NT2/D1 (cell line): ENCODE measurements around the gene ZNF324.

Source experiments
- DNase-seq: peaks from one replicate; pipeline ENCODE4 v3.0.0-alpha.2; 2011; ENCODE audit warnings: low read depth, low spot score
- H3K27me3 ChIP-seq: 2 replicates; pipeline ENCODE4 v1.6.0; 2011; ENCODE audit warnings: mild to moderate bottlenecking; ENCODE audit not compliant: insufficient read length, insufficient read depth
- H3K36me3 ChIP-seq: 2 replicates; pipeline ENCODE4 v1.6.1; 2011; ENCODE audit warnings: mild to moderate bottlenecking, low read length, mixed read lengths; ENCODE audit not compliant: insufficient read depth, insufficient read length
- H3K4me1 ChIP-seq: 2 replicates; pipeline ENCODE4 v1.5.1; 2011; ENCODE audit not compliant: insufficient read depth, insufficient read length
- H3K4me3 ChIP-seq: 2 replicates; pipeline ENCODE4 v1.5.1; 2011; ENCODE audit warnings: low read depth; ENCODE audit not compliant: insufficient read length
- H3K9ac ChIP-seq: 2 replicates; pipeline ENCODE4 v1.6.0; 2011; ENCODE audit warnings: low read depth; ENCODE audit not compliant: insufficient read length
- H3K9me3 ChIP-seq: 2 replicates; pipeline ENCODE4 v1.5.1; 2011; ENCODE audit warnings: mild to moderate bottlenecking, low read length; ENCODE audit not compliant: insufficient read depth
- SUZ12 ChIP-seq: IDR thresholded peaks from 2 replicates; pipeline ENCODE4 v1.6.1; 2011; ENCODE audit not compliant: insufficient read length, insufficient read depth; ENCODE audit errors: extremely low read depth
- YY1 ChIP-seq: IDR thresholded peaks from 2 replicates; pipeline ENCODE4 v1.6.1; 2011; ENCODE audit not compliant: insufficient read length, insufficient read depth
- ZNF274 ChIP-seq: IDR thresholded peaks from 2 replicates; pipeline ENCODE4 v1.6.1; 2011; ENCODE audit warnings: mild to moderate bottlenecking, low read depth, low read length

ZNF324 gene

GRCh38 chr19:58450856-58451357, 16.0 kb upstream of the ZNF324 start:
- no peaks in the 10 kb centered on the region for H3K4me1 ChIP-seq
- H3K36me3 ChIP-seq, result peaks cover 10% of the 10 kb centered on the region
- H3K9ac ChIP-seq, result peak overlapping the region; percentile 56
- TF ChIP-seq ZNF274 (no peak), SUZ12 (no peak), YY1 (no peak)
- no peak for DNase-seq
- peaks cover 37% of the 10 kb centered on the region for H3K27me3 ChIP-seq
- peak overlapping the region; percentile 70 for H3K4me3 ChIP-seq
- peaks cover 30% of the 10 kb centered on the region for H3K9me3 ChIP-seq

- peak; percentile 91 for DNase-seq
- peaks cover 14% of the 10 kb centered on the region for H3K36me3 ChIP-seq
- peaks cover 30% of the 10 kb centered on the region for H3K9me3 ChIP-seq
- H3K9ac ChIP-seq, result peak within 1 kb of the TSS; percentile 82
- peak within 1 kb of the TSS; percentile 70 for H3K4me3 ChIP-seq
- TF ChIP-seq SUZ12, result no peak
- peaks cover 37% of the 10 kb centered on the region for H3K27me3 ChIP-seq
- H3K4me1 ChIP-seq, result no peaks in the 10 kb centered on the region
Observed at GRCh38 chr19:58451358-58452101, 15.3 kb upstream of the ZNF324 start, which contains the start of gene ZNF324B. Gene ZNF324B, plus strand, starts transcription at chr19:58451622. Its CDS starts 2,080 bp downstream, at chr19:58453702.

GRCh38 chr19:58453743-58454142, 13.1 kb upstream of the ZNF324 start:
- no peak for TF ChIP-seq YY1
- no peak for TF ChIP-seq ZNF274
- no peak for TF ChIP-seq SUZ12
- Histone ChIP-seq H3K9me3 (peaks cover 17% of the 10 kb centered on the region), H3K9ac (no peak overlapping the region), H3K4me1 (no peaks in the 10 kb centered on the region), H3K27me3 (peaks cover 37% of the 10 kb centered on the region), H3K36me3 (peaks cover 20% of the 10 kb centered on the region), H3K4me3 (no peak overlapping the region)
- DNase-seq, result no peak

GRCh38 chr19:58455306-58455705, 11.6 kb upstream of the ZNF324 start:
- no peak overlapping the region for H3K9ac ChIP-seq
- 0 out of 2 replicates have a peak, but pooled peaks cover 2% of the 10 kb centered on the region for H3K9me3 ChIP-seq
- H3K36me3 ChIP-seq, result peaks cover 20% of the 10 kb centered on the region
- TF ChIP-seq YY1, result no peak
- no peak for TF ChIP-seq SUZ12
- no peak for TF ChIP-seq ZNF274
- H3K27me3 ChIP-seq, result peaks cover 25% of the 10 kb centered on the region
- no peak for DNase-seq
- H3K4me1 ChIP-seq, result no peaks in the 10 kb centered on the region
- no peak overlapping the region for H3K4me3 ChIP-seq

GRCh38 chr19:58456111-58456510, 10.8 kb upstream of the ZNF324 start:
- Histone ChIP-seq H3K36me3 (peaks cover 20% of the 10 kb centered on the region), H3K9me3 (no peaks in the 10 kb centered on the region), H3K4me3 (no peak overlapping the region), H3K27me3 (peaks cover 17% of the 10 kb centered on the region), H3K9ac (no peak overlapping the region), H3K4me1 (no peaks in the 10 kb centered on the region)
- TF ChIP-seq SUZ12, result no peak
- TF ChIP-seq ZNF274, result no peak
- no peak for TF ChIP-seq YY1
- DNase-seq, result no peak

- no peak overlapping the region for H3K4me3 ChIP-seq
- H3K4me1 ChIP-seq, result no peaks in the 10 kb centered on the region
- no peak overlapping the region for H3K9ac ChIP-seq
- TF ChIP-seq ZNF274 (no peak), YY1 (no peak)
- DNase-seq, result no peak
- no peaks in the 10 kb centered on the region for H3K9me3 ChIP-seq
- H3K36me3 ChIP-seq, result peaks cover 10% of the 10 kb centered on the region
- no peaks in the 10 kb centered on the region for H3K27me3 ChIP-seq
Observed at GRCh38 chr19:58460039-58460438, 6.8 kb upstream of the ZNF324 start.

GRCh38 chr19:58466089-58466759, 656 bp upstream of the ZNF324 start:
- H3K4me1 ChIP-seq, result peaks cover 2% of the 10 kb centered on the region
- peak overlapping the region; percentile 78 for H3K4me3 ChIP-seq
- peaks cover 9% of the 10 kb centered on the region for H3K36me3 ChIP-seq
- no peaks in the 10 kb centered on the region for H3K9me3 ChIP-seq
- no peak for TF ChIP-seq SUZ12
- no peak for TF ChIP-seq ZNF274
- TF ChIP-seq YY1, result no peak
- H3K27me3 ChIP-seq, result peaks cover 13% of the 10 kb centered on the region
- H3K9ac ChIP-seq, result peak overlapping the region; percentile 80
- DNase-seq, result no peak
